HCT116 (cell line): ENCODE results near the gene SELENBP1. TPM values are rescaled to one million over a fixed set of nuclear protein-coding genes. Genes with fewer than 3 reads are reported as not detected.

Experiments
- ATAC-seq: fragments of 200-7000 bp; cut with Tn5 transposase; 2 replicates; pipeline ENCODE4 v1.9.1; 2020; ENCODE audit warnings: mild to moderate bottlenecking, moderate library complexity
- BruUV-seq: library from RNA; stranded (reverse); fragments of 400-500 nt; replicated peaks from 2 replicates; lab custom pipeline; 2021; lab: Mats Ljungman, UMichigan
- CTCF ChIA-PET: fragments of 300-600 bp; sonication (Branson Sonifier 250); formaldehyde crosslinking; loops from one replicate; lab custom pipeline; 2021; ENCODE audit warnings: antibody characterized with exemption; lab: Charles Lee
- POLR2A ChIA-PET: fragments of 300-600, 350-600 bp; sonication (Branson Sonifier 250); formaldehyde crosslinking; loops from one replicate; lab custom pipeline; 2021; ENCODE audit warnings: antibody characterized with exemption; lab: Charles Lee
- RAD21 ChIA-PET, 2 experiments: fragments of 300-600 bp; sonication (Branson Sonifier 250); formaldehyde crosslinking; loops; one replicate each; lab custom pipeline; 2023; ENCODE audit warnings: low total read pairs in 2 of 2; ENCODE audit not compliant: uncharacterized antibody in 2 of 2, unreplicated experiment in 2 of 2, low non-redundant PET in 1 of 2; lab: Charles Lee
- DNase-seq: peaks from one replicate; pipeline ENCODE4 v3.0.0-alpha.2; 2010; ENCODE audit warnings: low read depth, low spot score
- H2AFZ ChIP-seq: fragments of 200-600 bp; shearing (Covaris generic), sonication (generic); 2 replicates; pipeline ENCODE4 v1.6.1; 2017; ENCODE audit warnings: low read depth, mixed run types, mixed read lengths, antibody characterized with exemption, low read length; ENCODE audit not compliant: poor library complexity, severe bottlenecking
- H3K27ac ChIP-seq: 2 replicates; pipeline ENCODE4 v1.5.1; 2012; ENCODE audit warnings: low read depth, low read length
- H3K27me3 ChIP-seq: fragments of 200-600 bp; sonication (generic); 2 replicates; pipeline ENCODE4 v1.6.1; 2016; ENCODE audit warnings: mixed run types, low read length, mixed read lengths; ENCODE audit not compliant: insufficient read depth
- H3K36me3 ChIP-seq, 2 experiments: fragments of 200-500 bp in 1 of 2; fragments of 200-600 bp in 1 of 2; sonication (Bioruptor generic) in 1 of 2; sonication (generic) in 1 of 2; 2 replicates each; pipeline versions ENCODE4 v1.5.1 to v1.6.1; 2014 to 2016; ENCODE audit warnings: low read length in 2 of 2, inconsistent platforms in 1 of 2, mixed read lengths in 1 of 2, mixed run types in 1 of 2; ENCODE audit not compliant: insufficient read depth in 2 of 2, control insufficient read depth in 1 of 2
- H3K4me1 ChIP-seq, 2 experiments: fragments of 200-600 bp in 1 of 2; sonication (generic) in 1 of 2; 2 replicates each; pipeline versions ENCODE4 v1.5.1 to v1.6.1; 2012 to 2017; ENCODE audit warnings: low read length in 2 of 2, inconsistent platforms in 1 of 2, mild to moderate bottlenecking in 1 of 2, mixed read lengths in 1 of 2, mixed run types in 1 of 2, moderate library complexity in 1 of 2; ENCODE audit not compliant: insufficient read depth in 2 of 2, control insufficient read depth in 1 of 2
- H3K4me2 ChIP-seq: fragments of 200-600 bp; sonication (generic); 2 replicates; pipeline ENCODE4 v1.6.1; 2017; ENCODE audit warnings: mixed run types, low read length, mixed read lengths
- H3K4me3 ChIP-seq, 2 experiments: fragments of 200-600 bp in 1 of 2; sonication (generic) in 1 of 2; replicated peaks in 1 of 2; 2 replicates each; pipeline ENCODE4 v1.5.1; 2011 to 2016; ENCODE audit warnings: low read length in 2 of 2, control low read depth in 1 of 2, low read depth in 1 of 2, mild to moderate bottlenecking in 1 of 2, mixed read lengths in 1 of 2, mixed run types in 1 of 2
- H3K79me2 ChIP-seq: fragments of 200-600 bp; sonication (generic); 2 replicates; pipeline ENCODE4 v1.6.1; 2017; ENCODE audit warnings: mild to moderate bottlenecking, mixed run types, low read length, moderate library complexity, mixed read lengths; ENCODE audit not compliant: insufficient read depth
- H3K9ac ChIP-seq: fragments of 200-600 bp; sonication (generic); 2 replicates; pipeline ENCODE4 v1.6.1; 2016; ENCODE audit warnings: low read length, mixed read lengths
- H3K9me2 ChIP-seq: fragments of 200-600 bp; sonication (generic), shearing (Covaris generic); 2 replicates; pipeline ENCODE4 v1.6.1; 2017; ENCODE audit warnings: mixed run types, mild to moderate bottlenecking, moderate library complexity; ENCODE audit not compliant: insufficient read depth
- H3K9me3 ChIP-seq, 2 experiments: fragments of 200-500 bp in 1 of 2; fragments of 200-600 bp in 1 of 2; sonication (Bioruptor generic) in 1 of 2; sonication (generic) in 1 of 2; 2 replicates each; pipeline ENCODE4 v1.6.1; 2014 to 2017; ENCODE audit warnings: low read length in 2 of 2, mixed read lengths in 2 of 2, inconsistent platforms in 1 of 2, low read depth in 1 of 2, mild to moderate bottlenecking in 1 of 2, mixed run types in 1 of 2, moderate library complexity in 1 of 2; ENCODE audit not compliant: control insufficient read depth in 1 of 2, insufficient read depth in 1 of 2
- H4K20me1 ChIP-seq: fragments of 200-600 bp; sonication (generic), shearing (Covaris generic); 2 replicates; pipeline ENCODE4 v1.6.1; 2017; ENCODE audit warnings: mixed run types, mild to moderate bottlenecking, moderate library complexity; ENCODE audit not compliant: insufficient read depth
- CBX3 ChIP-seq: IDR thresholded peaks from 2 replicates; pipeline ENCODE4 v1.6.1; 2012; ENCODE audit warnings: low read depth
- CEBPB ChIP-seq: IDR thresholded peaks from 2 replicates; pipeline ENCODE4 v1.6.1; 2012; ENCODE audit warnings: low read depth
- EGR1 ChIP-seq: IDR thresholded peaks from 2 replicates; pipeline ENCODE4 v1.6.1; 2012; ENCODE audit warnings: low read depth
- EZH2phosphoT487 ChIP-seq: fragments of 200-600 bp; IDR thresholded peaks from 2 replicates; pipeline ENCODE4 v1.6.1; 2018; ENCODE audit warnings: antibody characterized with exemption, borderline replicate concordance
- MAX ChIP-seq: IDR thresholded peaks from 2 replicates; pipeline ENCODE4 v1.6.1; 2012
- RAD21 ChIP-seq: IDR thresholded peaks from 2 replicates; pipeline ENCODE4 v1.6.1; 2012; ENCODE audit warnings: low read depth, mild to moderate bottlenecking
- REST ChIP-seq: IDR thresholded peaks from 2 replicates; pipeline ENCODE4 v1.6.1; 2012; ENCODE audit warnings: low read depth
- SIN3A ChIP-seq: IDR thresholded peaks from 2 replicates; pipeline ENCODE4 v1.6.1; 2012; ENCODE audit warnings: low read depth
- intact Hi-C: fragments of 100-400 bp; cut with micrococcal nuclease; formaldehyde crosslinking; loops from 2 replicates; pipeline ENCODE4 v1.10.0; 2022
- total RNA-seq: library from RNA; stranded (reverse); gene quantifications from one replicate; pipeline ENCODE4 v1.2.1, GENCODE V29; 2021; ENCODE audit not compliant: unreplicated experiment

Gene SELENBP1
- total RNA-seq, 1 experiment from 2014 or later, result 0.42 TPM

DNA sequence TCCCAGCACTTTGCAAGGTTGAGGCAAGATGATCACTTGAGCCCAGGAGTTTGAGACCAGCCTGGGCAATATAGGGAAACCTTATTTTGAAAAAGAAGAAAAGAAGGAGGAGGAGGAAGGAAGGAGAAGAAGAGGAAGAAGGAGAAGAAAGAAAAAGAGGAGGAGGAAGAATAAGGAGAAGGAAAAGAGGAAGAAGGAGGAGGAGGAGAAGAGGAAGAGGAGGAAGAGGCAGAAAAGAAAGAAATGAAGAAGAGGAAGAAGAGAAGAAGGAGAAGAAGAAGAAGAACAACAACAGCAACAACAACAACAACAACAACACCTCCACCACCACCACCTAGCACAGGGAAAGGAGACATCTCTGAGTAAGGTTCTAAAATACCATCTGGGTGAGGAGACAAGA lies 10.6 kb downstream of the SELENBP1 start:
- no peaks in the 10 kb centered on the region for H4K20me1 ChIP-seq
- H3K4me2 ChIP-seq, result no peak overlapping the region
- DNase-seq (no peak), ATAC-seq (no peak)
- no peaks in the 10 kb centered on the region for H3K9me2 ChIP-seq
- BruUV-seq, result no TSS peak
- CTCF ChIA-PET, result no interaction called here
- no peak overlapping the region for H3K4me3 ChIP-seq
- RAD21 ChIA-PET, result no interaction called here
- H3K4me1 ChIP-seq, result no peaks in the 10 kb centered on the region
- no peak overlapping the region for H3K27ac ChIP-seq
- no peaks in the 10 kb centered on the region for H3K36me3 ChIP-seq
- intact Hi-C loops, result no loop called here
- no peaks in the 10 kb centered on the region for H3K79me2 ChIP-seq
- no peak overlapping the region for H2AFZ ChIP-seq
- H3K27me3 ChIP-seq, result no peaks in the 10 kb centered on the region
- H3K9me3 ChIP-seq, result peaks cover 6 to 9% of the 10 kb centered on the region in 2 experiments; a peak in 2 of 4 replicates
- no peak overlapping the region for H3K9ac ChIP-seq
- POLR2A ChIA-PET, result no interaction called here
- TF ChIP-seq SIN3A, result no peak

DNA sequence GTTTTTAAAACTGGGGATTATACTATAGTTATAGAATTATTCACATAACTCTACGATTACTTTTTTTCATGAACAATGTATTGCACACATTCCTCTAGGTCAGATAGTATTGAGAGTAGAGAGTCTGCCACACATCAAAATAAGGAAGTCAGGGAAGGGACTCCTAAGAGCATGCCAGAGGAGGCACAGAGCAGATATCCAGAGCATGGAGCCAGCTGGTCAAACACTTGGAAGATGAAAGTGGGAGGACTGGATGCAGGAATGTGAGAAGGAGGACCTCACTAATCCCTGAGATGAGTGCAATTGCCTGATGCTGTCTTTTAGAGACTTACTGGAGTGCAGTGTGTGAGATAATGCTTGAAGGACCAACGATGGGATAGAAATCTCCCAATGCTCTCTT lies 15.8 kb downstream of the SELENBP1 start:
- no peak overlapping the region for H3K27ac ChIP-seq
- H3K4me2 ChIP-seq, result no peak overlapping the region
- no peaks in the 10 kb centered on the region for H4K20me1 ChIP-seq
- BruUV-seq, result no TSS peak
- intact Hi-C loops, result no loop called here
- H3K79me2 ChIP-seq, result no peaks in the 10 kb centered on the region
- ChIA-PET RAD21 (no interaction called here), POLR2A (no interaction called here), CTCF (interaction anchor here (1.5 kb wide), 1 partner anchor 16 kb away, joined by 5 read pairs; no protein-coding TSS in a partner anchor)
- no peak for DNase-seq
- no peak overlapping the region for H2AFZ ChIP-seq
- ATAC-seq, result no peak
- H3K27me3 ChIP-seq, result no peaks in the 10 kb centered on the region
- H3K9me2 ChIP-seq, result no peaks in the 10 kb centered on the region
- H3K4me3 ChIP-seq, result no peak overlapping the region
- H3K36me3 ChIP-seq, result no peaks in the 10 kb centered on the region
- no peak overlapping the region for H3K9ac ChIP-seq
- peaks cover 0 to 9% of the 10 kb centered on the region in 2 experiments; a peak in 1 of 4 replicates for H3K9me3 ChIP-seq
- no peak for TF ChIP-seq REST
- TF ChIP-seq RAD21, result no peak
- TF ChIP-seq MAX, result no peak
- no peak for TF ChIP-seq EGR1
- TF ChIP-seq EZH2phosphoT487, result no peak
- no peak for TF ChIP-seq CBX3
- TF ChIP-seq CEBPB, result no peak
- no peaks in the 10 kb centered on the region for H3K4me1 ChIP-seq
